Measurements from ENCODE around the gene OAF. TPM values are rescaled to one million over a fixed set of nuclear protein-coding genes. Genes with fewer than 3 reads are reported as not detected.

Gene OAF
- 1 to 10 TPM; 2.8 TPM for total RNA-seq

GRCh38 chr11:120210626-120211521 lies at the start of gene OAF:
Gene OAF (plus strand): TSS chr11:120211032. CDS start chr11:120211280, 248 bp downstream.

GRCh38 chr11:120239713-120240640 lies 29.1 kb downstream of the OAF start, which contains the start of gene POU2F3:
Gene POU2F3 (plus strand): TSS chr11:120240140. CDS start chr11:120240344, 204 bp downstream.

Other genes with a start within 250 kb of the OAF start
- not detected for gene TRIM29, start 72.9 kb upstream of the OAF start, total RNA-seq
- not detected for gene POU2F3, start 29.1 kb downstream of the OAF start, total RNA-seq
- gene TLCD5, start 114.3 kb downstream of the OAF start, total RNA-seq = under 1 TPM in 1 of 2 experiments, not detected in 1; 0.08 TPM
- gene ARHGEF12, start 125.4 kb downstream of the OAF start, total RNA-seq = 1 to 10 TPM; 2.5 TPM

All from activated naive CD4-positive, alpha-beta T cell treated with anti-CD3 and anti-CD28 coated beads, Interleukin-2, amount 10 ng/mL, durations not matched to agents 5 hours and 36 hours (primary cell).